AG04449 (cell line): ENCODE measurements around the gene KCNIP1.

ENCODE experiments used
- CTCF ChIA-PET: fragments of 350-600 bp; formaldehyde crosslinking; extraction: SDS; loops from one replicate; lab custom pipeline; 2021; ENCODE audit warnings: antibody characterized with exemption; lab: Yijun Ruan, JAX
- POLR2A ChIA-PET: fragments of 400-600, 350-600 bp; formaldehyde crosslinking; extraction: SDS; loops from one replicate; lab custom pipeline; 2020; ENCODE audit warnings: antibody characterized with exemption, inconsistent platforms; lab: Yijun Ruan, JAX
- DNase-seq: peaks from one replicate; pipeline ENCODE4 v3.0.0-alpha.2; 2010; ENCODE audit warnings: low read depth, low spot score
- H3K4me3 ChIP-seq: 2 replicates; pipeline ENCODE4 v1.5.1; 2011; ENCODE audit warnings: low read depth, mild to moderate bottlenecking, control low read depth, low read length
- CTCF ChIP-seq: IDR thresholded peaks from one replicate; pipeline ENCODE4 v1.5.1; 2011; ENCODE audit warnings: mild to moderate bottlenecking, moderate library complexity, low read length, control low read depth, inconsistent platforms; ENCODE audit not compliant: insufficient read depth; ENCODE audit errors: missing control alignments

Gene KCNIP1

DNA sequence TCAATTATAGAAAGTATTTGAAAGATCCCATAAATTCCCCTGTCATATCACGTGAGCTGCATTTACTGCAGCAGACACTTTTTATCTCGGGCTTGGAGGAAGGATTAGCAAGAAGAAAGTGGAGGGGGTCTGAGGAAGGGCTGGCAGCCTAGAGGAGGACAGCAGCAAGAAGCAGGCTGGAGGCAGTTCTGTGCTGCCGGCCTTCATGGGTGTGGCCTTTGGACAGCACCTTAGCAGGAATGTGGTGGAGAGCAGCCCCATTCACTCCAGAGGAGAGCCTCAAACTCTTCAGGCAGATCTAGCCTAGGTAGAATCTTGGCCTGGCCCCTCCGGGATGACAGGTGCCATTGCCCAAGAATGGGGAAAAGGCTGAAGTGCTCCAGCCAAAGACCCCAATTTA is 189.9 kb downstream of the KCNIP1 start:
- TF ChIP-seq CTCF, result no peak
- H3K4me3 ChIP-seq, result no peak overlapping the region
- ChIA-PET CTCF (no interaction called here), POLR2A (no interaction called here)
- DNase-seq, result no peak

GRCh38 chr5:170694911-170695310 is 191.1 kb downstream of the KCNIP1 start:
- DNase-seq, result no peak
- CTCF ChIA-PET, result no interaction called here
- H3K4me3 ChIP-seq, result no peak overlapping the region
- no peak for TF ChIP-seq CTCF
- POLR2A ChIA-PET, result no interaction called here

GRCh38 chr5:170697031-170697430 is 193.2 kb downstream of the KCNIP1 start:
- ChIA-PET POLR2A (no interaction called here), CTCF (no interaction called here)
- TF ChIP-seq CTCF, result no peak
- DNase-seq, result no peak
- H3K4me3 ChIP-seq, result no peak overlapping the region

- CTCF ChIA-PET, result no interaction called here
- no peak for TF ChIP-seq CTCF
- no peak for DNase-seq
- no peak overlapping the region for H3K4me3 ChIP-seq
- POLR2A ChIA-PET, result no interaction called here
These were observed 196.7 kb downstream of the KCNIP1 start for GRCh38 chr5:170700503-170700902.

- no peak overlapping the region for H3K4me3 ChIP-seq
- POLR2A ChIA-PET, result no interaction called here
- CTCF ChIA-PET, result no interaction called here
- TF ChIP-seq CTCF, result no peak
- DNase-seq, result no peak
These were observed 197.5 kb downstream of the KCNIP1 start for GRCh38 chr5:170701334-170701733.

- H3K4me3 ChIP-seq, result no peak overlapping the region
- no peak for DNase-seq
- ChIA-PET POLR2A (no interaction called here), CTCF (no interaction called here)
- TF ChIP-seq CTCF, result no peak
These were observed 200.8 kb downstream of the KCNIP1 start for GRCh38 chr5:170704417-170705192.
